HCT116 (cell line): Measurements from ENCODE around the gene IZUMO4.

Source experiments
- CTCF ChIP-seq, 3 experiments: fragments of 200-600 bp in 1 of 3; sonication (generic) in 1 of 3; IDR thresholded peaks in 2 of 3; conservative IDR thresholded peaks in 1 of 3; 2 replicates each; pipeline ENCODE4 v1.5.1; 2012 to 2017; ENCODE audit warnings: low read depth in 2 of 3, low read length in 2 of 3, antibody characterized with exemption in 1 of 3, borderline replicate concordance in 1 of 3, control low read depth in 1 of 3, mild to moderate bottlenecking in 1 of 3, mixed read lengths in 1 of 3, mixed run types in 1 of 3, moderate library complexity in 1 of 3; ENCODE audit not compliant: insufficient read depth in 1 of 3
- POLR2A ChIP-seq: IDR thresholded peaks from 2 replicates; pipeline ENCODE4 v1.7.0; 2011; ENCODE audit warnings: borderline replicate concordance; ENCODE audit not compliant: insufficient read depth, insufficient read length; ENCODE audit errors: extremely low read depth

- TF ChIP-seq CTCF (IDR thresholded peaks at IDR 0.05 in 2 of 3, conservative IDR thresholded peaks at IDR 0.05 in 1 of 3; ENCODE audit: borderline replicate concordance in 1 of 3, insufficient read depth in 1 of 3, low read depth in 2 of 3, low read length in 2 of 3) (no peak), POLR2A (no peak)
Observed at GRCh38 chr19:2079865-2080301, 16.8 kb upstream of the IZUMO4 start.
